KMS-11 (cell line): ENCODE results near the gene STK38.
A peak's percentile ranks its signal among the peaks of the same experiment; 100 is the strongest.

Experiments used
- H2AFZ ChIP-seq: fragments of 200-600 bp; sonication (generic); 2 replicates; pipeline ENCODE4 v1.6.1; 2016; ENCODE audit warnings: antibody characterized with exemption, mixed run types, low read depth
- H3K27ac ChIP-seq: fragments of 200-600 bp; sonication (generic); 2 replicates; pipeline ENCODE4 v1.6.1; 2016; ENCODE audit warnings: mild to moderate bottlenecking, mixed run types
- H3K27me3 ChIP-seq: fragments of 200-600 bp; sonication (generic); 2 replicates; pipeline ENCODE4 v1.6.1; 2017; ENCODE audit warnings: mild to moderate bottlenecking, low read depth, mixed run types, moderate library complexity; ENCODE audit not compliant: insufficient read depth
- H3K36me3 ChIP-seq: fragments of 200-600 bp; sonication (generic); 2 replicates; pipeline ENCODE4 v1.6.1; 2017; ENCODE audit warnings: mild to moderate bottlenecking, mixed run types; ENCODE audit not compliant: insufficient read depth
- H3K4me1 ChIP-seq: fragments of 200-600 bp; sonication (generic); 2 replicates; pipeline ENCODE4 v1.6.1; 2016; ENCODE audit warnings: mild to moderate bottlenecking, low read depth, mixed run types; ENCODE audit not compliant: poor library complexity, severe bottlenecking
- H3K4me2 ChIP-seq: fragments of 200-600 bp; sonication (generic); 2 replicates; pipeline ENCODE4 v1.7.0; 2016; ENCODE audit warnings: mild to moderate bottlenecking, mixed run types
- H3K4me3 ChIP-seq: fragments of 200-600 bp; sonication (generic); IDR thresholded peaks from 2 replicates; pipeline ENCODE4 v1.6.1; 2017; ENCODE audit warnings: low read depth, low read length, mixed read lengths; ENCODE audit not compliant: insufficient read depth
- H3K79me2 ChIP-seq: fragments of 200-600 bp; sonication (generic); 2 replicates; pipeline ENCODE4 v1.6.1; 2016; ENCODE audit warnings: low read depth, mixed run types; ENCODE audit not compliant: insufficient read depth
- H3K9ac ChIP-seq: fragments of 200-600 bp; sonication (generic); 2 replicates; pipeline ENCODE4 v1.6.1; 2016; ENCODE audit warnings: mild to moderate bottlenecking, mixed run types
- H4K20me1 ChIP-seq: fragments of 200-600 bp; sonication (generic); 2 replicates; pipeline ENCODE4 v1.6.1; 2016; ENCODE audit warnings: mild to moderate bottlenecking, mixed run types; ENCODE audit not compliant: insufficient read depth
- TF ChIP-seq, protein P1 (sequence below): fragments of 200-600 bp; sonication (generic); conservative IDR thresholded peaks from 2 replicates; pipeline ENCODE4 v1.6.1; 2017; ENCODE audit warnings: low read depth, mild to moderate bottlenecking, antibody characterized with exemption, low read length, moderate library complexity, mixed read lengths

Gene STK38

DNA sequence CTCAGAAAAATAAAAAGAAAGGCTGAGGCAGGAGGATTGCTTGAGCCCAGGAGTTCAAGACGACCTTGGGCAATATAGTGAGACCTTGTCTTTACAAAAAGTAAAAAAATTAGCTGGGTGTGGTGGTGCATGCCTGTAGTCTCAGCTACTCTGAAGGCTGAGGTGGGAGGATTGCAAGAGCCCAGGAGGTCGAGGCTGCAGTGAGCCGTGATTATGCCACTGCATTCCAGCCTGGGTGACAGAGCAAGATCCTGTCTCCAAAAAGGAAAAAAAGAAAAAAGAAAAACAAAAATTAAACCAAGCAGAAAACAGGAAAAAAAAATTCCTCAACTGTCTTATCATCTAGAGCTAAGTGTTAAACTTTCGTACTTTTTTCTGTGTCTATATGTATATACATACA, 34.4 kb upstream of the STK38 start:
- Histone ChIP-seq H3K79me2 (no peaks in the 10 kb centered on the region), H4K20me1 (no peaks in the 10 kb centered on the region), H2AFZ (no peak overlapping the region), H3K4me2 (no peak overlapping the region), H3K4me1 (no peaks in the 10 kb centered on the region), H3K9ac (no peak overlapping the region), H3K27me3 (no peaks in the 10 kb centered on the region), H3K4me3 (no peak overlapping the region), H3K27ac (no peak overlapping the region), H3K36me3 (no peaks in the 10 kb centered on the region)
- TF ChIP-seq, protein P1, sequence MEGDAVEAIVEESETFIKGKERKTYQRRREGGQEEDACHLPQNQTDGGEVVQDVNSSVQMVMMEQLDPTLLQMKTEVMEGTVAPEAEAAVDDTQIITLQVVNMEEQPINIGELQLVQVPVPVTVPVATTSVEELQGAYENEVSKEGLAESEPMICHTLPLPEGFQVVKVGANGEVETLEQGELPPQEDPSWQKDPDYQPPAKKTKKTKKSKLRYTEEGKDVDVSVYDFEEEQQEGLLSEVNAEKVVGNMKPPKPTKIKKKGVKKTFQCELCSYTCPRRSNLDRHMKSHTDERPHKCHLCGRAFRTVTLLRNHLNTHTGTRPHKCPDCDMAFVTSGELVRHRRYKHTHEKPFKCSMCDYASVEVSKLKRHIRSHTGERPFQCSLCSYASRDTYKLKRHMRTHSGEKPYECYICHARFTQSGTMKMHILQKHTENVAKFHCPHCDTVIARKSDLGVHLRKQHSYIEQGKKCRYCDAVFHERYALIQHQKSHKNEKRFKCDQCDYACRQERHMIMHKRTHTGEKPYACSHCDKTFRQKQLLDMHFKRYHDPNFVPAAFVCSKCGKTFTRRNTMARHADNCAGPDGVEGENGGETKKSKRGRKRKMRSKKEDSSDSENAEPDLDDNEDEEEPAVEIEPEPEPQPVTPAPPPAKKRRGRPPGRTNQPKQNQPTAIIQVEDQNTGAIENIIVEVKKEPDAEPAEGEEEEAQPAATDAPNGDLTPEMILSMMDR = no peak

DNA sequence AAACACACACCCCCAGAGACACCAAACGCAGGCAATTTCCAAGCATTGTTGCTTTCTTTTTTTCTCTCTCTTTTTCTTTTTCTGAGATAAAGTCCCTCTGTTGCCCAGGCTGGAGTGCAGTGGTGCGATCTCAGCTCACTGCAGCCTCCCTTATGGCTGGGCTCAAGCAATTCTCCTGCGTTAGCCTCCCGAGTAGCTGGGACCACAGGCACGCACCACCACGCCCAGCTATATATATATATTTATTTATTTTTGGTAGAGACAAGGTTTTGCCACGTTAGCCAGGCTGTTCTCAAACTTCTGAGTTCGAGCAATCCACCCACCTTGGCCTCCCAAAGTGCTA, 32.9 kb upstream of the STK38 start:
- H3K4me3 ChIP-seq = no peak overlapping the region
- no peaks in the 10 kb centered on the region for H3K27me3 ChIP-seq
- H3K4me2 ChIP-seq = no peak overlapping the region
- H4K20me1 ChIP-seq = no peaks in the 10 kb centered on the region
- TF ChIP-seq, protein P1 = no peak
- H3K79me2 ChIP-seq = no peaks in the 10 kb centered on the region
- no peak overlapping the region for H3K27ac ChIP-seq
- no peaks in the 10 kb centered on the region for H3K36me3 ChIP-seq
- H3K9ac ChIP-seq = no peak overlapping the region
- H2AFZ ChIP-seq = peak overlapping the region; percentile 38; the same call in 1 of the 2 replicates
- no peaks in the 10 kb centered on the region for H3K4me1 ChIP-seq

DNA sequence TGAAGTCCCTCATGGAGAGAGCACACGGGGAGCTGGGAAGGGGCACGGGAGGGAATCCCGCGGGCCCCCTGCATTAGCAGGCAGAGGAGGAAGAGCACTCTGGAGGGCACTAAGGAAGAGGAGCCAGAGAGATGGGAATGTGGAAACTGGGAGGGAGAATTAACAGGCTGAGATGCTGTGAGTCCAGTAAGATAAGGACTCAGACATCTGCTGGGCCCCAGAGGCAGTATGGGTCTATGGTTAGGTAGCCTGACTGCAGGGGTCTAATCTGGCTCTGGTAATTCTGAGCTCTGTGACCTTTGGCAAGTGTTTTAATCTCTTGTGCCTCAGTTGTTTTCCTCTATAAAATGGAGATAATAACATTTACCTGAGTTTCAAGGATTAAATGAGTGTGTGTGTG, 31.2 kb upstream of the STK38 start:
- Histone ChIP-seq H3K4me1 (no peaks in the 10 kb centered on the region), H3K9ac (no peak overlapping the region), H3K4me3 (no peak overlapping the region), H4K20me1 (no peaks in the 10 kb centered on the region), H3K79me2 (no peaks in the 10 kb centered on the region), H3K4me2 (no peak overlapping the region), H2AFZ (no peak overlapping the region), H3K36me3 (no peaks in the 10 kb centered on the region), H3K27ac (no peak overlapping the region), H3K27me3 (no peaks in the 10 kb centered on the region)
- TF ChIP-seq, protein P1 = no peak

DNA sequence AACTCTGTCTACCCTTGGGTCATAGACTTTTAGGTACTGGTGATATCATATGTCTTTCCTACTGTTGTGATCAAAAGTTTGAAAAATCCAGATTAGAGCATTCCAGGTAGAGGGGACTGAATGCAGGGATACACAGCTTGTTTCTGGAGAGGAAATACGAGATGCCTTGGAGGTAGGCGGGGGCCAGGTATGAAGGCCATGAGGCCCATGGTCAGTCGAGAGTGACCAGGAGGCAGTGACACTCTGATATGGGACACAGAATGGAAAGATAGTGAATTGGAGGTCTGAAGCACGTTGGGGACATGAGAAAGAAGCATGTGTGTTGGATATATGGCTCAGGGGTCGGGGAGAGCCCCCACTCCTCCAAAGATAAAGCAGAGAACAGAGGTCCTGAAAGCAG, 30.8 kb upstream of the STK38 start:
- Histone ChIP-seq H3K27ac (no peak overlapping the region), H3K4me2 (no peak overlapping the region), H3K36me3 (no peaks in the 10 kb centered on the region), H3K27me3 (no peaks in the 10 kb centered on the region), H3K4me1 (no peaks in the 10 kb centered on the region), H2AFZ (no peak overlapping the region), H4K20me1 (no peaks in the 10 kb centered on the region), H3K79me2 (no peaks in the 10 kb centered on the region), H3K9ac (no peak overlapping the region), H3K4me3 (no peak overlapping the region)
- TF ChIP-seq, protein P1 = no peak

DNA sequence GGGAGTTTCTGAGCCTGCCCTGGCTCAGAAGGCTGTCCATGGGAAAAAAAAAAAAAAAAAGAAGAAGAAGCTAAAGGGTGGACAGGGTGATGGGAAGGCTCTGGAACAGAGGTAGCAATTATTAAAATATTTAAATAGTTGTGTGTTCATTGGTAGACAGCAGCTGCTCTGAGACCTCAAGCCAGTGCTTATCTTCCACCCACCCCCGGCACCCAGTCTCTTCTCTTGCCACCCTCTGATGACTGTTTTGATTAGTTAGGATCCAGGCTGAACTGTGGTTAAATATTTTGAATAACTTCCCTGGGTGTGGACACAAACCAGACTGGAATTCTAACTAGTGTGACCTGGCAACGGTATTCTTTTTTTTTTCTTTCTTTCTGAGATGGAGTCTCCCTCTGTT, 30.0 kb upstream of the STK38 start:
- H3K27me3 ChIP-seq = no peaks in the 10 kb centered on the region
- H3K4me2 ChIP-seq = no peak overlapping the region
- no peaks in the 10 kb centered on the region for H3K36me3 ChIP-seq
- no peak overlapping the region for H3K4me3 ChIP-seq
- H3K4me1 ChIP-seq = no peaks in the 10 kb centered on the region
- no peak overlapping the region for H3K9ac ChIP-seq
- TF ChIP-seq, protein P1 = no peak
- no peak overlapping the region for H2AFZ ChIP-seq
- H4K20me1 ChIP-seq = no peaks in the 10 kb centered on the region
- H3K79me2 ChIP-seq = no peaks in the 10 kb centered on the region
- no peak overlapping the region for H3K27ac ChIP-seq
